IPS DF 19.7 (cell line): ENCODE data around the gene MARCHF11.

Source experiments
- DNase-seq: peaks from one replicate; pipeline ENCODE4 v3.0.0-alpha.2; 2013; ENCODE audit warnings: low read depth, low spot score

MARCHF11 gene

DNA sequence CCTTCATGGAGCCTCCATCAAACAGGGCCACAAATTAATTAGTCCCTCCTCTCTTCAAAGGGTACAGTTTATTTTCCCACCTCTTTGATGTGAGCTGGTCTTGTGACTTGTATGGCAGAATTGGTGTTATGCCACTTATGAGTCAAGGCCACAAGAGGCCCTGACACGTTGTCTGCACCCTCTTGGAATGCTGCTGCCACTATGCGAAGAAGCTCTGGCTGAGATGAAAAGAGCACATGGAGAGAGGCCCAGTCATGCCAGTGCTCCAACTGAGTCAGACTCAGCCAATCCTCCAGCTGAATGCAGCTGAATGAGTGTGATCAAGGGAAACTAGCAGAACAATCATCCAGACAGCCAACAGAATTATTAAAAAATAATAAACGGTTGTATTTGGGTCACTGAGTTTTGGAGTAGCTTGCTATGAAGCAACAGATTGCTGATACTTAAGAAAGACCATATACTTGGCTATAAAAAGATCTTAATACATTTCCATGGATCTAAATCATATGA lies 128.3 kb downstream of the MARCHF11 start:
- DNase-seq = no peak

DNA sequence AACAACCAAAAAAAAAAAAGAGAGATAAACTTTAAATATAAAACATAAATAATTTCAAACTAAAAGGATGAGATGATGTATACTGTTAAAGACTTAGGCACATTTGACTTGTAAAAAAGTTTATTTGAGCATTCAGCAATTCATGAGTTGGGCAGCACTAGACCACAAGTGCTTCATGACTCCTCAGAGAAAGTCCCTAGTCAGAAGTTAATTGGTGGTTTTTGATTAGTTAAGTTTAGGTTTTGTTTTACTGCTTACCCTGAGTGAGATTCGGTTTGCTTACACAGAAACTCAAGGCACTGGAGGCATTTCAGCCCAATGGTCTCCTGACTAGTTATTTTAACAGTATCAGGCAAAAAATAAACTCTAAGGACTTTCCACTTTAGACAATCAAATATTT lies 129.2 kb downstream of the MARCHF11 start:
- no peak for DNase-seq

DNA sequence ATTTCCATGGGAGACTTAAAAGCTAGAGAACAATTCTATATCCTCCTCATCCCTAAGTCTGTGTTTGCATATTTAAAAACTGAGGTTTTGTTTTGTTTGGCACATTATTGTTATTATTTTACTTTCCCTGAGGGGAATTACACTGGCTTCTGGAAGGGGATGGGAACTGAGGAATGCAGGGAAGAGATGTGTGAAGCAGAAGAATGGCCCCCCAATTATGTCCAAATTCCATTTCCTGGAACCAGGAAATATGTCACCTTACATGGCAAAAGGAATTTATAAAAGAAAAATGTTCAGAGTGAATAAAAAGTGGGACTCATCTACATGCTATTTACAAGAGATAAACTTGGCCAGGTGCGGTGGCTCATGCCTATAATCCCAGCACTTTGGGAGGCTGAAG lies 129.8 kb downstream of the MARCHF11 start:
- no peak for DNase-seq

DNA sequence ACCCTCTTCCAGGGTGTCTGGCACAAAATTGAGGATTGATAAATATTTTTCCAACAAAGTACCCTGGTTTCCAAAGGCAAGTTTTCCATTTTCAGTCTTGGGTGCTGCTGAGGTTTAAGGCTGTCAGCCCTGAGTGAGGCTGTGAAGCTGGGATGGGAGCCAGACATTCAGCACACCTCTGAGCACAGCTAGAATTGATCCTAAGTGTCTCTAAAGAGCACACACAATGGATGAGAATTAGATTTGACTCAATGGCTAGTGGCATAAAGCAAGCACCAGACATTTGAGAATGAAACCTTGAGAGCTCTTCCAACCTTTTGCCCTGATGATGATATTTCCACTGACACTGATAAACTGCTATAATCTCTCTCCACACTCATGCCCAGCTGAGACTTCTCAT lies 131.5 kb downstream of the MARCHF11 start:
- DNase-seq = no peak

DNA sequence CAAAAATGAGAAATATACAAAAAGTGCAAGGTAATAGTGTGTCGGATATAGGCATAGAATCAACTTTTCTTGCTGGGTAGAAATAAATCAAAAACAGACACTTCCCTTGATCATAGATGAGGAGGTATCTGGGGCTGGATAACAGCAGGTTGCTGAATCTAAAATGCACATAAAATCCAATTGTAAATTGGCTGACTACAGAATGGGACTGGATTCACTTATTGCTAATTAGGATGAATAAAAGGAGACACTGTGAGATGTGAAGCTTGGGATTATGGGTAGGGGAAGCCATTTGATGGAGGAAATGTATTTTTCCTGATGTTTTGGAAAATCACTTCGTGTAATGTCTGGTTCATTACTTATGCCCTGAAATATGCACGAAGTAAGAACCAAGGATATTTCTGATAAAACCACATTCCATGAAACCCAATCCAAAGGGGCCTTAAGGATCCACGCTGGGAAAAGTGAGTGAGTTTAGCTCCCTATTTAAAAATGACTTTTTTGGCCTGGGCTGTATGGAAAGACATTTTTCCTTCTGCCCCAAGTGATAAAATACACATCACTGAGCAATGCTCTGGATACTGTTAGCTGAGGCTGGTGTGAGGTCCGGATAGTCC lies 136.1 kb downstream of the MARCHF11 start:
- no peak for DNase-seq

DNA sequence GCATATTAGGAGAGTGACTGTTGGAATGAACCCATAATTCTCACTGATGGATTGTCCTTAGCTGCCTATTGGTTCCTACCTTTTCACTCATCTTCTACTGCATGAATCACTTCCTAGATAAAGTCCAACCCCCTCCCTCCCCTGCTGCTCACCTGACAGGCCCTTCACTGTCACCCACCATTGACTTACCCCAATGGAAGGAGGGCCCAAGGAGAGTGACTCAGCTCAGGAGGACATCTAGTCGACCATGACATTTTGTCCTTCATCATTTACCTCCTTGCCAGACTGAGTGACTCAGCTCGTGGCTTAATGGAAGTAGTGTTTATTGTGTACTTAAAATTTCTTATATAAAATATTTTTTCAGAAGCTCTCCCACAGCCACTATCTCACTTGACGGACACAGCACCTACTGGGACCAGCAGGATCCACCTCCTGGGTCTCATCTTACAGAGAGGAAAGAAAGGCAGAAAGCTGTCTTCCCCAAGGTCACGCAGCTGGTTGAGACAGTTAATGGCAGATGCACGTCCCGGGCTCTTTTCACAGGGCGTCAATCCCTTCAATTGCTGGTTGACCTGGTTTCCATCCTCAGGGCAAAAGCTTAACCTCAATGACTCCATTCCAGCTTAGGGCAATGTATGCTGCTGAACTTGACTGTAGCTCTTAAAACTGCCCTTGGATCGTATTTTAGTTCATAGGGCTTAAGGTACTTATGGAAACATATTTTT lies 142.3 kb downstream of the MARCHF11 start:
- no peak for DNase-seq

DNA sequence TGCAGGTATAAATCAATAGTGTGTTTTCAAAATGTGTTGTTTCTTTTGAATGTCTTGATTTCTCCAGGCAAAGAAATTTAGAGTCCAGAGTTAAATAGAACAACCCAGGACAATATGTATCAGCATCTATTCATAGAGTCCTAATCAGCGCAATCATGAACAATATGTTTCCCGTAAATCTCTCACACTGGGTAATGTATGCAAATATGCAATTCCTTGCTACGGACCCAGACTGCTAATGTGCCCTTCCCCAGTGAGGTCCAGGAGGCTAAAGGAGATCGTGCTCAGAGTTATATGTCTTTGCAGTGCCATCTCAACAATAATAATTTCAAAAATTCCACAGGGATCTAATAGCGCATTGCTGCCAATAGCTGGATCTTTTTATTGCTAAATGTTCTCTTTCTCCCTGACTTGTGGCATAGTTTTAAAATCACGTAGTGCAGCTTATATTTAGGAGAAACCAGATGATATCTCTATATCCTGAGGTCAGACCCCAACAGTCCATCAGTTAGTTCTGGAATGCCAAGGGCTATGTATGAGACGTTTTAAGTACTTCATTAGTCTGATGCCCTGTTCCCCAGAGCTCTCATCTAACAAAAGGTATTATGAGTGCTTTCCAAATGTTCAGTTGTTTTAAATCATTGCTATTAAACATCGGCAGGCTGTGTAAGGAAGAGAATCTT lies 145.1 kb downstream of the MARCHF11 start:
- no peak for DNase-seq

DNA sequence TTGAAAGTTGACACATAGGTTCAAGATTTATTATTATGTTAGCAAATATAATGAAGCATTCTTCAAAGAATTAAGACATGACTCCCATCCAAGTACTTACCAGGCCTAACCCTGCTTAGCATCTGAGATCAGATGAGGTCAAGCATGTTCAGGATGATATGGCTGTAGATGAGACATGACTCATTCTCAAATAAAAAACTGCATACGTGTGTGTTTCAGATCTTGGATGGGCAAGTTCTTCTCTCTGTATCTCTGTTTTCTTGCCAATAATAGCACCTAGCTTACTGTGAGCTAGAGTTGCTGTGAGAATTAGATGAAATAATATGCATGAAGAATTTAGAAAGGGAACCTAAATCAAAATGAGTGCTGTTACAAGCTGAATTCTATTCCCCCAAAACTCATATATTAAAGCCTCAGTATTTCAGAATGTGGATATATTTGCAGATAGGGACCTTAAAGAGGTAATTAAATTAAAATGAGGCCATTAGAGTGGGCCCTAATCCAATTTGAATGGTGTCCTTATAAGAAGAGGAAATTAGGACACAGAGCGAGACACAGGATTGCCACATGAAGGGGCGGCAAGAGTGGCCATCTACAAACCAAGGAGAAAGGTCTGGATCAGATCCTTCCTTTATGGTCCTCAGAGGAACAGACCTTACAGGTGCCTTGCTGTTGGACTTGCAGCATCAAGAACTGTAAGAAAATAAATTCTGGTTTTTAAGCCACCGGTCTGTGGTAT lies 146.2 kb downstream of the MARCHF11 start:
- no peak for DNase-seq

DNA sequence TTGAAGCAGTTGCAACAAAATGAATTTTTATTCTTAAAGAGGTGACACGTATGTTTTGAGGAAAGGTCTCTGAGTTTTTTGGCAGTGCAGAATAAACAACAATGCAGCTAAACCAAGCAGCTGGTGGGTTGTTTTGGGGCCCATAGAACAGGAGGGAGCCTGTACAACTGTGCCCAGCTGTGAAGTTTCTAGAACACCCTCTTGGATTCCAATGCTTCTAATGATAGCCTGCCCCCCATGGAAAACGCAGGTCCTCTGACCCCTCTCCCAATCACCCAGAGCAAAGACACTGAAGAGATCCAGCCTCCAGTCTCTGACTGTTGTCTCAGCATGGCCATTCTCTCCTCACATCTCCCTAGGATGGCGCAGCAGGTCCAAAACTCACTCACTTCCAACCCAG lies 150.9 kb downstream of the MARCHF11 start:
- no peak for DNase-seq

DNA sequence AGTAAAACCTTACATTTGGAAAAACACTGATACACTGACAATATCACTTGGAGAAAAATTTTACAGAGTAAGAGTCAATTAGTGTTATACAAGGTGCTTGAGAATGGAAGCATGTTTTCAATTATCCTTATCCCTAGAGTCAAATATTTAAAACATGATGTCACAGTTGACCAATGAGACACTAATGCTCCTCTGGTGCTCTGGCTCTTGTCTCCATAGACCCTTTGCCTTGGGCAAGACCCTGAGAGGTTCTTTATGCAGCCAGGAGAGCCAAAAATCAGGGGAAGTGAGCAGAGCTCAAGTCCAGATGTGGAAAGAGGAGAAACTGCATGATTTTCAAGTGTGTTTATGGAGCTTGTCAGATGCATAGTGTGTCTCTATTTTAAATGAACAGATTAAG lies 153.9 kb downstream of the MARCHF11 start:
- DNase-seq = no peak

DNA sequence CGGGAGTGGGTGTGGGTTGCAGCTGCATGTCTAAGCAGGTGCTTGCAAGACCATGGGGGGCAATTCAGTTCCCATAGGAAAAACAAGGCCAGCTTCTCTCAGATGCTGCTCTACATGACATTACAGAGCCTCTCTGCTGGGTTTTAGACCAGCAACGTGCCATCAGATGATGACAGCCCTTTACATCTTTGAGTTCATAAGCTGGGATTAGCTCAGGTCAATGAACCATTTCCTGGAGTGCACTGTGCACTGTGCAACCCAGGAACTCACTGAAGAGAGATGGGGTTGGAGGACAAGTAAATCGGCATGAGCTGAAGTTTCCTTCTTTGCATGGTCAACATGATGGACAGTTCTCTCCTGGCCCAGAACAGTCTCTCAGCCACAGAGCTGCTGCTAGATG lies 160.6 kb downstream of the MARCHF11 start:
- no peak for DNase-seq

DNA sequence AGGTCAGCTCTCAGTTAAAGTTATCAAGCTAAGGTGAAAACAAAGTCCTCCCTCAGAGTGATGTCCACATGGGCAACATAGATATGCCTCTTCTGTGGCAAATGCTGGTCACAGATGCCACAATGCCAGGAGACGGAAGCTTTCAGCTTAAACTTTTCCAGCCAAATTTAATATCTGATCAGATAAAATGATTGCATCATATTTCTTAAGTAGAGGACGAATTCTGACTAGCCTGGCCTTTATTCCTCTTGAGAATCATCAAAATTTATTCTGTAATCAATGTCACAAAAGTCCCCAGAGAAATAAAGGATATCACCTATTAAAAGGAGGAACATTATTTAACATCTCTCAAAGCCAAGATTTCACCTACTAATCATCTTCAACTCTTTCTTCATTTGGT lies 161.9 kb downstream of the MARCHF11 start:
- no peak for DNase-seq
